Panc1 (cell line): ENCODE data around the gene PSMA7.

Experiments used
- CTCF ChIP-seq: fragments of 450-650 bp; IDR thresholded peaks from 2 replicates; pipeline ENCODE4 v1.5.1; 2017; ENCODE audit warnings: mild to moderate bottlenecking
- POLR2AphosphoS5 ChIP-seq: IDR thresholded peaks from 2 replicates; pipeline ENCODE4 v1.6.1; 2012; ENCODE audit warnings: mild to moderate bottlenecking, low read depth, low read length, moderate library complexity
- SIN3A ChIP-seq: IDR thresholded peaks from 2 replicates; pipeline ENCODE4 v1.6.1; 2012; ENCODE audit warnings: low read depth, mild to moderate bottlenecking, low read length, moderate library complexity, borderline replicate concordance; ENCODE audit not compliant: insufficient read depth
- TF ChIP-seq, protein P1 (sequence below), 2 experiments: IDR thresholded peaks; 2 replicates each; pipeline ENCODE4 v1.6.1; 2011 to 2012; ENCODE audit warnings: low read depth in 2 of 2, control low read depth in 1 of 2, low read length in 1 of 2, mild to moderate bottlenecking in 1 of 2, moderate library complexity in 1 of 2; ENCODE audit not compliant: insufficient read depth in 1 of 2

DNA sequence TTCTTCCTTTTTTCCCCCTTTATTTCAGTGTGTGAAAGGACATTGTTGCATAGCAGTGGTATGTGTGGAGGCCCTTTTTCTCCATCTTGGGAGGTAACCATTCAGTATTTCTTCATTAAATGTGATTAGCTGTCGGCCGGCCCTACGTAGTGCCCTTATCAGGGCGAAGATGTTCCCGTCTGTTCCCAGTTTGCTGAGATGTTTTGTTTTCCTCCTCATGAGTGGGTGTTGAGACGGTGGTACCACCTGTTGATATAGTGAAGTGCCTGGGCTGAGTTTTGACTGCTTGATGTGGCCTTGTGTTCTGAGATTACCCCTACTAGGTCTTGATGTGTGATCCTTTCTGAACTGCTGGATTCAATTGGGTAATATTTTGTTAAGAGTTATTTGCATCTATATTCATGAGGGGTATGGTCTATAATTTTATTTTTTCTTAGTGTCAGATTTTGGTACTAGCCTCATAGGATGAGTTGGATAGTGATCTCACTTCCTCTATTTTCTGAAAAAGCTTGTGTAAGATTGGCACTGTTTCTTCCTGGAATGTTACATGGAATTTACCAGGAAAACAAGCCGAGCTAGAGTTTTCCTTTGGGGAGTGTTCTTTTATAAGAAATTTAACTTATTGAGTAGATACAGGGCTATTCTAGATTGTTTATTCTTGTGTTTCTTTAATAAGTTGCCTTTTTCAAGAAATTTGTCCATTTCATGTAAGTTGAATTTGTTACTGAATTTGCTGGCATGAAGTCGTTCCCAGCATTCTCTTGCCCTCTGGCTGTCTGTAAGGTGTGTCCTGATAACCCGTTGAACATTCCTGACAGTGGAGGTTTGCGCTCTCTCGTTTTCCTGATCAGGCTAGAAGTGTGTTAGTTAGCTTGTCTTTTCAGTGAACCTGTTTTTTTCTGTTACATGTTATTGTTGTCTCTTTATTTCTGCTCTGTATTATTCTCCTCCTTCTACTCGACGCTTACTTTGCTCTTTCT is 44.0 kb upstream of the PSMA7 start:
- no peak for TF ChIP-seq CTCF
- no peak for TF ChIP-seq SIN3A
- TF ChIP-seq, protein P1, sequence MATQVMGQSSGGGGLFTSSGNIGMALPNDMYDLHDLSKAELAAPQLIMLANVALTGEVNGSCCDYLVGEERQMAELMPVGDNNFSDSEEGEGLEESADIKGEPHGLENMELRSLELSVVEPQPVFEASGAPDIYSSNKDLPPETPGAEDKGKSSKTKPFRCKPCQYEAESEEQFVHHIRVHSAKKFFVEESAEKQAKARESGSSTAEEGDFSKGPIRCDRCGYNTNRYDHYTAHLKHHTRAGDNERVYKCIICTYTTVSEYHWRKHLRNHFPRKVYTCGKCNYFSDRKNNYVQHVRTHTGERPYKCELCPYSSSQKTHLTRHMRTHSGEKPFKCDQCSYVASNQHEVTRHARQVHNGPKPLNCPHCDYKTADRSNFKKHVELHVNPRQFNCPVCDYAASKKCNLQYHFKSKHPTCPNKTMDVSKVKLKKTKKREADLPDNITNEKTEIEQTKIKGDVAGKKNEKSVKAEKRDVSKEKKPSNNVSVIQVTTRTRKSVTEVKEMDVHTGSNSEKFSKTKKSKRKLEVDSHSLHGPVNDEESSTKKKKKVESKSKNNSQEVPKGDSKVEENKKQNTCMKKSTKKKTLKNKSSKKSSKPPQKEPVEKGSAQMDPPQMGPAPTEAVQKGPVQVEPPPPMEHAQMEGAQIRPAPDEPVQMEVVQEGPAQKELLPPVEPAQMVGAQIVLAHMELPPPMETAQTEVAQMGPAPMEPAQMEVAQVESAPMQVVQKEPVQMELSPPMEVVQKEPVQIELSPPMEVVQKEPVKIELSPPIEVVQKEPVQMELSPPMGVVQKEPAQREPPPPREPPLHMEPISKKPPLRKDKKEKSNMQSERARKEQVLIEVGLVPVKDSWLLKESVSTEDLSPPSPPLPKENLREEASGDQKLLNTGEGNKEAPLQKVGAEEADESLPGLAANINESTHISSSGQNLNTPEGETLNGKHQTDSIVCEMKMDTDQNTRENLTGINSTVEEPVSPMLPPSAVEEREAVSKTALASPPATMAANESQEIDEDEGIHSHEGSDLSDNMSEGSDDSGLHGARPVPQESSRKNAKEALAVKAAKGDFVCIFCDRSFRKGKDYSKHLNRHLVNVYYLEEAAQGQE (IDR thresholded peaks at IDR 0.05; ENCODE audit: insufficient read depth in 1 of 2, low read depth in 2 of 2, low read length in 1 of 2), result no peak
- no peak for TF ChIP-seq POLR2AphosphoS5
